Glutamatergic neuron (in vitro differentiated cells): ENCODE measurements around the gene JUND. TPM values are rescaled to one million over a fixed set of nuclear protein-coding genes. Genes with fewer than 3 reads are reported as not detected.
A peak's percentile ranks its signal among the peaks of the same experiment; 100 is the strongest.

Experiments
- DNase-seq: peaks from one replicate; pipeline ENCODE4 v3.0.0; 2022
- H3K27ac Mint-ChIP-seq: one replicate; pipeline ENCODE4 v1.8.0; 2020; ENCODE audit warnings: mild to moderate bottlenecking, mixed read lengths, inconsistent platforms; ENCODE audit not compliant: unreplicated experiment
- H3K27me3 Mint-ChIP-seq: one replicate; pipeline ENCODE4 v1.8.0; 2020; ENCODE audit warnings: mild to moderate bottlenecking, moderate library complexity, mixed read lengths, inconsistent platforms; ENCODE audit not compliant: unreplicated experiment
- H3K36me3 Mint-ChIP-seq: one replicate; pipeline ENCODE4 v1.8.0; 2020; ENCODE audit warnings: mild to moderate bottlenecking, mixed read lengths, inconsistent platforms; ENCODE audit not compliant: unreplicated experiment
- H3K4me1 Mint-ChIP-seq: one replicate; pipeline ENCODE4 v1.8.0; 2020; ENCODE audit warnings: mild to moderate bottlenecking, low read depth, mixed read lengths, inconsistent platforms; ENCODE audit not compliant: unreplicated experiment
- H3K4me3 Mint-ChIP-seq: one replicate; pipeline ENCODE4 v1.8.0; 2020; ENCODE audit warnings: mild to moderate bottlenecking, mixed read lengths, inconsistent platforms; ENCODE audit not compliant: unreplicated experiment
- H3K9me3 Mint-ChIP-seq: one replicate; pipeline ENCODE4 v1.8.0; 2020; ENCODE audit warnings: mild to moderate bottlenecking, moderate library complexity, mixed read lengths, inconsistent platforms; ENCODE audit not compliant: unreplicated experiment
- CTCF ChIP-seq: fragments of 200-600 bp; sonication (generic); IDR thresholded peaks from one replicate; pipeline ENCODE4 v1.5.0; 2021; ENCODE audit not compliant: partially characterized antibody, unreplicated experiment
- total RNA-seq: library from RNA; stranded (reverse); fragmentation: NEBNext Ultra II Directional; extraction: Animal tissue kit (Norgen Biotek cat#: 25700); gene quantifications from one replicate; pipeline ENCODE4 v1.2.1, GENCODE V29; 2021; ENCODE audit not compliant: unreplicated experiment

Gene JUND
- total RNA-seq, 1 donor from 2014 or later: 341 TPM

GRCh38 chr19:18298601-18299000, 17.2 kb upstream of the JUND start:
- Mint-ChIP-seq H3K4me1 (peaks cover 2% of the 10 kb centered on the region), H3K36me3 (no peaks in the 10 kb centered on the region), H3K4me3 (no peak overlapping the region), H3K9me3 (peaks cover 5% of the 10 kb centered on the region), H3K27ac (no peak overlapping the region), H3K27me3 (peaks cover 5% of the 10 kb centered on the region)
- no peak for TF ChIP-seq CTCF
- DNase-seq: no peak

DNA sequence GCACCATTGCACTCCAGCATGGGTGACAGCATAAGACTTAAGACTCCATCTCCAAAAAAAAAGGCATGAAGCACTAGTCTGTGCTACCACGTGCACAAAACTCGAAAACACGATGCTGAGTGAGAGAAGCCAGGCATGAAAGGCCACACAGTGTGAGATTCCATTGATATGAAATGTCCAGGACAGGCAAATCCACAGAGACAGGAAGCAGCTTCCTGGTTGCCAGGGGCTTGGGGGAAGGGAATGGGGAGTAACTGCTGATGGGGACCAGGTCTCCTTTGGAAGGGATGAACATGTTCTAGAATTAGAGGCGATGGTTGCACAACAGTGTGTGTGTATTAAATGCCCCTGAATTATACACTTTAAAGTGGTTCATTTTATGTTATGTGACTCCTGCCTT, 15.9 kb upstream of the JUND start:
- Mint-ChIP-seq H3K27me3 (peaks cover 4% of the 10 kb centered on the region), H3K36me3 (no peaks in the 10 kb centered on the region), H3K9me3 (peaks cover 5% of the 10 kb centered on the region), H3K4me1 (peaks cover 3% of the 10 kb centered on the region), H3K27ac (no peak overlapping the region), H3K4me3 (no peak overlapping the region)
- no peak for DNase-seq
- no peak for TF ChIP-seq CTCF

DNA sequence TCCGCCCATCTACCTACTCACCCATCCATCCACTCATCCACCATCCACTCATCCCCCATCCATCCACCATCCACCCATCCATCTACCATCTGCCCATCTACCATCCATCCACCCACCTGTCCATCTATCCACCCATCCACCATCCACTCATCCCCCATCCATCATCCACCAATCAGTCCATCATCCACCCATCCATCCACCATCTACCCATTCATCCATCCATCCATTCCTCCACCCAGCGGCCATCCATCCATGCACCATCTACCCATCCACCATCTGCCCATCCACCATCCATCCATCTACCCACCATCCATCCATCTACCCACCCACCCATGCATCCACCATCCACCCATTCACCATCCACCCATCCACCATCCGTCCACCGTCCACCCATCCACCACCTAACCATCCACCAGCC, 13.6 kb upstream of the JUND start:
- H3K27ac Mint-ChIP-seq: no peak overlapping the region
- no peak overlapping the region for H3K4me3 Mint-ChIP-seq
- TF ChIP-seq CTCF: no peak
- H3K27me3 Mint-ChIP-seq: peaks cover 8% of the 10 kb centered on the region
- DNase-seq: no peak
- peaks cover 6% of the 10 kb centered on the region for H3K4me1 Mint-ChIP-seq
- peaks cover 4% of the 10 kb centered on the region for H3K36me3 Mint-ChIP-seq
- H3K9me3 Mint-ChIP-seq: peaks cover 3% of the 10 kb centered on the region

DNA sequence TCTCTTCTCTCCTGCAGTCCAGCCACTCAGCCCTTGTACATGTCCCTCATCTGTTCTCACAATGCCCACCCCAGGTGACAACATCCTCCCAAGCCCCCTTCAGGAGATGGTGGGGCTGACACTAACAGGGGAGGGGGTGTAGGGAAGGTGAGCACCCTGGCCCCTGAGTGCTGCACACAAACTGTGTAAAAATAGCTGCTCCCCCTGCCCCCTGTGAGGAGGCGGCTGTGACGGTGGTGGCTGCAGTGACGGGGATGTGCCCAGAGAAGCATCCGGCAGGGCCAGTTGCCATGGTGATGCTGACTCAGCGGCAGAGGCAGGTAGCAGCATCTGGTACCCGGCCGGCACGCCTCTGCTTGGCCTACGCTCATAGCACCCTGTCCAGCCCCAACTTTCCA, 13.0 kb upstream of the JUND start:
- DNase-seq: peak; percentile 51
- H3K36me3 Mint-ChIP-seq: peaks cover 4% of the 10 kb centered on the region

More for the DNA sequence above, 13.0 kb upstream of the JUND start:
- peaks cover 3% of the 10 kb centered on the region for H3K9me3 Mint-ChIP-seq
- peaks cover 8% of the 10 kb centered on the region for H3K27me3 Mint-ChIP-seq
- H3K27ac Mint-ChIP-seq: no peak overlapping the region
- TF ChIP-seq CTCF: no peak
- H3K4me3 Mint-ChIP-seq: no peak overlapping the region
- peaks cover 6% of the 10 kb centered on the region for H3K4me1 Mint-ChIP-seq
